ENCODE data around the gene CYP4Z1. TPM values are rescaled to one million over a fixed set of nuclear protein-coding genes. Genes with fewer than 3 reads are reported as not detected.

The CYP4Z1 gene, protein sequence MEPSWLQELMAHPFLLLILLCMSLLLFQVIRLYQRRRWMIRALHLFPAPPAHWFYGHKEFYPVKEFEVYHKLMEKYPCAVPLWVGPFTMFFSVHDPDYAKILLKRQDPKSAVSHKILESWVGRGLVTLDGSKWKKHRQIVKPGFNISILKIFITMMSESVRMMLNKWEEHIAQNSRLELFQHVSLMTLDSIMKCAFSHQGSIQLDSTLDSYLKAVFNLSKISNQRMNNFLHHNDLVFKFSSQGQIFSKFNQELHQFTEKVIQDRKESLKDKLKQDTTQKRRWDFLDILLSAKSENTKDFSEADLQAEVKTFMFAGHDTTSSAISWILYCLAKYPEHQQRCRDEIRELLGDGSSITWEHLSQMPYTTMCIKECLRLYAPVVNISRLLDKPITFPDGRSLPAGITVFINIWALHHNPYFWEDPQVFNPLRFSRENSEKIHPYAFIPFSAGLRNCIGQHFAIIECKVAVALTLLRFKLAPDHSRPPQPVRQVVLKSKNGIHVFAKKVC
- total RNA-seq = not detected in 2 replicates
- long read RNA-seq = 0 reads

GRCh38 chr1:47067097-47067594, at the start of gene CYP4Z1:
Gene CYP4Z1, plus strand, starts transcription at chr1:47067231. Its CDS starts 260 bp downstream, at chr1:47067491.
- no peak for DNase-seq (ENCODE audit: low read depth, low spot score)
- TF ChIP-seq, protein P1, sequence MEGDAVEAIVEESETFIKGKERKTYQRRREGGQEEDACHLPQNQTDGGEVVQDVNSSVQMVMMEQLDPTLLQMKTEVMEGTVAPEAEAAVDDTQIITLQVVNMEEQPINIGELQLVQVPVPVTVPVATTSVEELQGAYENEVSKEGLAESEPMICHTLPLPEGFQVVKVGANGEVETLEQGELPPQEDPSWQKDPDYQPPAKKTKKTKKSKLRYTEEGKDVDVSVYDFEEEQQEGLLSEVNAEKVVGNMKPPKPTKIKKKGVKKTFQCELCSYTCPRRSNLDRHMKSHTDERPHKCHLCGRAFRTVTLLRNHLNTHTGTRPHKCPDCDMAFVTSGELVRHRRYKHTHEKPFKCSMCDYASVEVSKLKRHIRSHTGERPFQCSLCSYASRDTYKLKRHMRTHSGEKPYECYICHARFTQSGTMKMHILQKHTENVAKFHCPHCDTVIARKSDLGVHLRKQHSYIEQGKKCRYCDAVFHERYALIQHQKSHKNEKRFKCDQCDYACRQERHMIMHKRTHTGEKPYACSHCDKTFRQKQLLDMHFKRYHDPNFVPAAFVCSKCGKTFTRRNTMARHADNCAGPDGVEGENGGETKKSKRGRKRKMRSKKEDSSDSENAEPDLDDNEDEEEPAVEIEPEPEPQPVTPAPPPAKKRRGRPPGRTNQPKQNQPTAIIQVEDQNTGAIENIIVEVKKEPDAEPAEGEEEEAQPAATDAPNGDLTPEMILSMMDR (conservative IDR thresholded peaks at IDR 0.05) = no peak
- Mint-ChIP-seq H3K36me3 (ENCODE audit: low read depth) (no peaks in the 10 kb centered on the region), H3K9me3 (no peaks in the 10 kb centered on the region), H3K4me3 (no peak within 1 kb of the TSS), H3K4me1 (no peaks in the 10 kb centered on the region), H3K27ac (ENCODE audit: unreplicated experiment) (no peak within 1 kb of the TSS), H3K27me3 (ENCODE audit: low read depth) (peaks cover 67% of the 10 kb centered on the region)

- TF ChIP-seq, protein P1 (conservative IDR thresholded peaks at IDR 0.05) = no peak
- peaks cover 56% of the 10 kb centered on the region for H3K27me3 Mint-ChIP-seq (ENCODE audit: low read depth)
- H3K4me1 Mint-ChIP-seq = peaks cover 13% of the 10 kb centered on the region
- H3K4me3 Mint-ChIP-seq = no peak overlapping the region
- peaks cover 4% of the 10 kb centered on the region for H3K9me3 Mint-ChIP-seq
- no peak for DNase-seq (ENCODE audit: low read depth, low spot score)
- no peak overlapping the region for H3K27ac Mint-ChIP-seq (ENCODE audit: unreplicated experiment)
- no peaks in the 10 kb centered on the region for H3K36me3 Mint-ChIP-seq (ENCODE audit: low read depth)
These were observed 46.0 kb upstream of the CYP4Z1 start for GRCh38 chr1:47021070-47021469.

DNA sequence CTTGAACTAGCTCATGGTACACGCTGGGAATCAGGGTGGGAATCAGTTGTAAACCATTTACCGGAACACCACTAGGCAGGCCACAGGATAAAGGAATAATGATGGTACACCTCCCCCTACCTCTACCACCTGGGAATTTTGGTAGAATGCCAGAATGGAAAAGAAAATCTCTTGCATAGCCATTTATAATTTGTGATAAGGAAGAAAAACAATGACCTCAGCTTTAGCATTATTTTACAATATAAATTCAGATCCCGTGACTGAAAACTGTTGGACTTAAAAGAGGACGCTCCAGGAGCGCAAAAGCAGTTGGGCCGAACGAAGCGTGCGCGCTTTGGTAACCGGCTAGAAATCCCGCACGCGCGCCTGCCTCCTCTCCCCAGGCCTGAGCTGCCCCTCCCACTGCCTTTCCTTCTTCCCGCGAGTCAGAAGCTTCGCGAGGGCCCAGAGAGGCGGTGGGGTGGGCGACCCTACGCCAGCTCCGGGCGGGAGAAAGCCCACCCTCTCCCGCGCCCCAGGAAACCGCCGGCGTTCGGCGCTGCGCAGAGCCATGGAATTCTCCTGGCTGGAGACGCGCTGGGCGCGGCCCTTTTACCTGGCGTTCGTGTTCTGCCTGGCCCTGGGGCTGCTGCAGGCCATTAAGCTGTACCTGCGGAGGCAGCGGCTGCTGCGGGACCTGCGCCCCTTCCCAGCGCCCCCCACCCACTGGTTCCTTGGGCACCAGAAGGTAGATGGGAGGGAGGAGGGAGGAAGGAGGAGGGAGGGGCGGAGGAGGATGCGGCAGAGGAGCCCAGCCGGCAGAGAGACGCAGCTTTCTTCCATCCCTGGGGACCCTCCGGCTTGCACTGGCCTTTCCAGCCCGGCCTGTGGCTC, 43.5 kb upstream of the CYP4Z1 start, which contains the start of gene CYP4X1:
Gene CYP4X1 (plus strand): TSS at position 402 of the 873 bp plus-strand sequence. CDS start 149 bp downstream, at position 551.
- Mint-ChIP-seq H3K9me3 (no peaks in the 10 kb centered on the region), H3K4me1 (peaks cover 13% of the 10 kb centered on the region), H3K27ac (ENCODE audit: unreplicated experiment) (no peak within 1 kb of the TSS), H3K36me3 (ENCODE audit: low read depth) (no peaks in the 10 kb centered on the region), H3K4me3 (peak within 1 kb of the TSS; percentile 26), H3K27me3 (ENCODE audit: low read depth) (peaks cover 70% of the 10 kb centered on the region)
- TF ChIP-seq, protein P1 (conservative IDR thresholded peaks at IDR 0.05) = no peak
- peak; percentile 5 for DNase-seq (ENCODE audit: low read depth, low spot score)

DNA sequence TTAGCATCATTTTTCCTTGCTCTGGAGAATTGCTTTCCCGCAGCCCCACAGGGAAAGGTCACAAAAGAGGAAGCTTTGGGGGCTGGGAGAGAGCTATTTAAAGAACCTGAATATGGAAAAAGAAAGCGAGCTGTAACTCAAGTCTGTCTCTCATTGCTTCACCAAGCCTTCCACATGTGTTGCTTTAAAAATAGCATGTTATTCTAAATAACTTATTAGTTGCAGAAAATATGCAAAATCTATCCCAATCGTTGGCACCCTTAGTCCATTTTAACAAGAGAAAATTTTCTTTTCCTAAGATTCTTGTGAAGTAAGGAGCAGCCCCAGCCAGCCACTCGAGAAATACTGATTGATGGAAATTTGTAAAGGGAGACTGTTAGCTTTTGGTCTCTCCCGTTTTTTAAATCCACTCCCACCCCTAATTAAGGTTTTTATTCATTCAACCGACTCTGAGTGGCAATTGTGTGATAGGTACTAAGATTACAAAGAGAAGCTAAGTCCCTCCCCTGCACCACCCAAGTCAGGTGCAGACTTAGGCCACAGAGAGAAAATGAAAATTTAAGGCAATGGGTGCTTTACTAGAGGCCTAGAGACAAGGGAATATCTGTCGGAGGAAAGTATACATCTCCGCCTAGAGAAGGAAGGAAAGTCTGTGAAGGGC, 42.8 kb upstream of the CYP4Z1 start:
- TF ChIP-seq, protein P1 (conservative IDR thresholded peaks at IDR 0.05) = no peak
- peak overlapping the region; percentile 21 for H3K4me3 Mint-ChIP-seq
- no peak overlapping the region for H3K27ac Mint-ChIP-seq (ENCODE audit: unreplicated experiment)
- H3K27me3 Mint-ChIP-seq (ENCODE audit: low read depth) = peaks cover 72% of the 10 kb centered on the region
- DNase-seq (ENCODE audit: low read depth, low spot score) = no peak
- no peaks in the 10 kb centered on the region for H3K9me3 Mint-ChIP-seq
- H3K36me3 Mint-ChIP-seq (ENCODE audit: low read depth) = no peaks in the 10 kb centered on the region
- peaks cover 13% of the 10 kb centered on the region for H3K4me1 Mint-ChIP-seq

All from neural crest cell (in vitro differentiated cells).